Sciatic nerve (tissue), 2 donors: ENCODE measurements around the gene TBC1D22A. TPM values are rescaled to one million over a fixed set of nuclear protein-coding genes. Genes with fewer than 3 reads are reported as not detected.

Experiments
- ATAC-seq: fragments of 200-7000 bp; cut with Tn5 transposase; one replicate; pipeline ENCODE4 v1.9.1; 2020; ENCODE audit warnings: mild to moderate bottlenecking, moderate library complexity
- DNase-seq: peaks from one replicate; pipeline ENCODE4 v3.0.0-alpha.2; 2020; ENCODE audit warnings: low spot score
- intact Hi-C: fragments of 100-400 bp; cut with DNase I; formaldehyde crosslinking; loops from one replicate; pipeline ENCODE4 v1.14.2; 2022
- total RNA-seq: library from RNA; stranded (reverse); fragmentation: NEBNext Ultra II Directional; extraction: Animal tissue kit (Norgen Biotek cat#: 25700); gene quantifications from one replicate; pipeline ENCODE4 v1.2.1, GENCODE V29; 2021
- donor health status: DM: no; HTN: no; CAD: no.
- donor health status: DM: no; HTN: no; CAD: no.

The TBC1D22A gene
- total RNA-seq, 1 donor from 2014 or later = 36.3 TPM

DNA sequence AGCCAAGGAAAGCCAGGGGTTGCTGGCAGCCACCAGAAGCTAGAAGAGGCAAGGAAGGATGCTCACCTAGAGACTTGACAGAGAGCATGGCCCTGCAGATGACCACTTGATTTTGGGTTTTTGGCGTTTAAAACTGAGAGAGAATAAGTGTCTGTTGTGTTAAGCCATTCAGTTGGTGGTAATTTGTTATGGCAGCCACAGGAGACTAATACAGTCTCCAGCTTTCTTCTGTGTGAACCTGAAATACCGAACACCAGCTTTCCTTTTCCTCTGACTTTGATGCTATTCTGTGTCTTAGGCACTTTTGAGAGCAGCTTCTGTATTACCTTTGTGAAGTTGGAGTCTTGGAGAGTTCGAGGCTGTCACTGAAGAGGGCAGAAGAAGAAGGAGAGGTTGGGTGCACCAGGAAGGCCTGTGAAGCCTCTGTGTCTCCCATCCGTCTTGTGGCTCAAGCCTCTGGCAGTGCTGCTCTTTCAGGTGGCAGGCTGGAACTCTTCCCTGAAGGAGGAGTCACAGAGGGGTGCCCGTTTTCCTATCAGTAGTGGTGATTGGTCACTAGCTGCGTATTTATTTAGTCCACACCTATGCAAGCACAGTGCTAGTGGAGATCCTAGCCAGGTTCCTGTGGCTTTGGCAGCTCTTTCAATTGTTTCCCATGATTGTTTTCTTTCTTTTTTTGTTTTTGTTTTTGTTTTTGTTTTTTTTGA is 2.5 kb downstream of the TBC1D22A start:
- DNase-seq = no peak
- intact Hi-C loops = no loop called here
- no peak for ATAC-seq

- ATAC-seq (no peak), DNase-seq (no peak)
- intact Hi-C loops = no loop called here
Observed at GRCh38 chr22:46766611-46767010, 4.2 kb downstream of the TBC1D22A start.

- intact Hi-C loops = no loop called here
- no peak for ATAC-seq
- no peak for DNase-seq
Observed at GRCh38 chr22:46767249-46767985, 5.0 kb downstream of the TBC1D22A start.

DNA sequence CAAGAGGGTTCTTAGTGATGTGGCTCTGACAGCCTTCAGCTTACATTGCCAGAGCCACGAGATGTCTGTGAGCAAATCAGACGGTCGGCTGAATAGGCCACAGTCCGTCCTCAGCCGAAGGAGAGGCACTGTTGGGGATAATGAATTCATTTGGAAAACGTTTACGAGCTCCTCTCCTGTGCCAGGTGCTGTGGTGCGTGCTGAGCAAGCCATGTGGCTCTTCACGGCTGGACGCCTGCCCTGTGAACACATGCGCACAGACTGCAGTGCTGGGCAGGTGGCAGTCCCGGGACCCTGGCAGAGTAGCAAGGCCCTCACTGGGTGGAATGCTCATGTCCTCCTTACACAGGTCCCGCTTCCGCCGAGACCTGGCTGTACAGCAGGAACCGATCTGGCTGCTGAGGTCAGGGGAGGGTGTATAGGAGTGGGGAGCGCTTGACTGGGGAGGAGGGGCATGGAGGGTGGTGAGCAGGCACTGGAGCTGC is 6.8 kb downstream of the TBC1D22A start:
- no peak for ATAC-seq
- intact Hi-C loops = no loop called here
- DNase-seq = no peak

DNA sequence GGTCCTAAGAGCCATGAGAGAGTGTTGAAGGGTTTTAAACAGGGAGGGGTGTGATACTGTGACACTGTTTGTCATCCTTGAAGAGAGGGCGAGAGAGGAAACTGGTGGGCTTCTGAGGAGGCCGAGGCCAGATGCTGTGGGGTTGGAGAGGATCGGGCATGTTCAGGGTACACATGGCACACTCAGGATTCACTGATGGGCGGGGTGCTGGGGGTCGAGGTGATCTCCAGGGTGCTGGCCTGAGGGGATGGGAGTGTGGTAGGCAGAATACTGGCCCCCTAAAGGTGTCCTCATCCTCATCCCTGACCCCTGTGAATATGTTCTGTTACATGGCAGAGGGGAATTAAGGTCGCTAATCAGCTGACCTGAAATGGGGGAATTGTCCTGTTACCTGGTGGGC is 7.3 kb downstream of the TBC1D22A start:
- intact Hi-C loops = no loop called here
- no peak for ATAC-seq
- no peak for DNase-seq

DNA sequence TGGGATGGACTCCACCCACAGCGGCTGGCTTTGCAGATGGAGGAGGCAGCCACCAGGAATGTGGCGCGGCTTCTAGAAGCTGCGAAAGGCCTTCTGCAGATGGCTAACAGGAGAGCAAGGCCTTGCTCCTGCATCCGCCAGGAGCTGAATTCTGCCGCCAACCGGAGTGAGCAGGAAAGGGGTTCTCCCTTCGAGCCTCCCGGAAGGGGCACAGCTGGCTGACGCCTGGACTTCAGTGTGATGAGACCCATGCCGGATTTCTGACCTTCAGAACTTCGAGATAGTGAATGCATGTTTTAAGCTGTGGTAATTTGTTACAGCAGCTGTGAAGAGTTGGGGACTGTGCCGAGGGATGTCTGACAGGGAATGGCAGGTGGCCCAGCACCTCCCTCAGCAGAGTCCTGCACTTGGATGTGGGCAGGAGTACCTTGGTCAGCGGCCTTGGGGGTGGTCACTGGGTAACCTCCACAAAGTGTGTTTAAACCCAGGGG is 7.7 kb downstream of the TBC1D22A start:
- intact Hi-C loops = no loop called here
- no peak for DNase-seq
- no peak for ATAC-seq

DNA sequence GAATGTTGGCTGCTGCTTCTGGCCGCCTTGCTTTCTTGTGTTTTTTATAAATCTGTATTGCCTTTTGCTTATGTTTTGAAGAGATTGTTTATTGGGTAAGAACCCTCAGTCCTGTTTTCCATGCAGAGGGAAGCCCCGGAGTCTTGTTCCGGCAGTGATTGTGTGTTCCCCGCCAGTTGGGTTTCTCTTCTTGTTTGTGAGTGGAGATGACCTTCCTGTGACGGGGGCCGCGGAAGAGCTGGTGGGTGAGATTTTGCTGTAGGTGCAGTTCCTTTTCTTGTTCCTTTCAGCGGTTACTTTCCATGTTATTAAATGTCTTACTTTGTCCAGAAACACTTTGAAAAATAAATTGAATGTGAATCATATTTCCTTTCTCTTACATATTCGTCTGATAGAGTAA is 8.3 kb downstream of the TBC1D22A start:
- peak; percentile 41 for ATAC-seq
- DNase-seq = no peak
- intact Hi-C loops = no loop called here

GRCh38 chr22:46773076-46773475 is 10.6 kb downstream of the TBC1D22A start:
- intact Hi-C loops = no loop called here
- ATAC-seq (no peak), DNase-seq (no peak)

DNA sequence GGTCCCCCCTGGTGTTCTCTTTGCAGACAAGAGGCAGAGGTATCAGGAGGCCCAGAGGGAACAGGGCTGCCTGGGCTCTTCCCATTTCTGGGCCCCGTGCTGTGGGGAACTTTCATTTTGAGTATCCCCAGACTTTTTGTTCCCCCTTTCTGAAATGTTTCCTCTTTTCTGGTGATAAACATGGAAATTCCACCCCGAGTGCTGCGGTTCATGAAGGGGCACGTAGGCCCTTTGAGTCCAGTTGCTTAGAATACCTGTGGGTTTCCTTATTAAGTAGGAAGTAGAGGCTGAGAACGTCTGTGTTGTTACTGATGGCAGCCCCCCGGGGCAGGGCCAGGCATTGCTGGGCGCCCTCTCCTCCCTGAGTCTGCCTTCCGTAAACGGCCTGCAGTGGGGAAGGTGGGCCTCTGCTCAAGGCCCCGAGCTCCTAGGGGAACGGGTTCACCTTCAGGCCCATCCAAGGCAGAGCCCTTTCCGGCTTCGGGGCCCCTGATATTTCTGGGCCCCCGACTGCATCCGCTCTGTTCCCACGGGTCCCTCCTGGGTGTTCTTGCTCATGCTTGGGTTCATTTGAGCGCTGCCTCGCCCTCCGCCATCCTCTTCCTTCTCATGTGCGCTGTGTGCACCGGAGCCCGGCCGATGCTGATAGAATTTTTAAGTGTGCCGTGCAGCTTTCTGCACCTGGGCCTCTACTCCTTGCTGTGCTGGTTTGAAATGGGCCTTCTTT is 12.0 kb downstream of the TBC1D22A start:
- ATAC-seq (peak; percentile 72), DNase-seq (no peak)
- intact Hi-C loops = no loop called here

- DNase-seq (no peak), ATAC-seq (no peak)
- intact Hi-C loops = no loop called here
Observed at GRCh38 chr22:46774980-46775849, 12.8 kb downstream of the TBC1D22A start.

- DNase-seq (no peak), ATAC-seq (no peak)
- intact Hi-C loops = no loop called here
Observed at GRCh38 chr22:46775850-46776826, 13.7 kb downstream of the TBC1D22A start.

DNA sequence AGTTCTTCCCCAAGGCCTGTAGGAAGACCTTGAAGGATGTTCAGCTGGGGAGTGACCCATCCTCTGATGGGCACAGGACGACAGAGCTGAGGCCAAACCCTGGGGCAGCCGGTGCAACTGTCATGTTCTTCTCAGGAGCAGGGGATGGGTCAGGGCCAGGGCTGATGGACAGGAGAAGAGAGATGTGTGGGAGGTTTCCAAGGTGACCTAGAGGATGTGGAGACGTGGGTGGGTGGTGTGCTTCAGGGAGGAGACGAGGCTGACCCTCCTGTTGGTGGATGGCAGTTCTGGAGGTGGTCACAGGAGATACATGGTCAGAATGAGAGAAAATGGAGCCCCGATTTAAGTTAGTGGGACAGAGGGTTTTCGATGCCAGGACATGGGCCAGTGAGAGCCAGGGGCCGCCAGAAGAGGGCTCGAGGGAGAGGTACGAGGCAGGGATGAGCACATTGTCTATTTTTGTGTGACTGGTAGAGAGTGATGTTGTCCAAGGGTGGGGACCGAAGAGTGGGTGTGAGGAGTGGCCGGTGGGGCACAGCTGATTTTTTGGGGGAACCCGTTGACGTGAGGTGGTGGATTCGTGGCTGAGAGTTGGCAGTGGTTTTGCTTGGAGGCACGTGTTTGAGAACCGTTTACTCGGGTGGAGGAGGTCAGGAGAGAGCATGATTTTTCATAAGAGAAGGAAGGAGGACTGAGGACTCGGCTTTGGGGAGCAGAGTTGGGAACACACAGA is 14.6 kb downstream of the TBC1D22A start:
- ATAC-seq (no peak), DNase-seq (no peak)
- intact Hi-C loops = no loop called here

DNA sequence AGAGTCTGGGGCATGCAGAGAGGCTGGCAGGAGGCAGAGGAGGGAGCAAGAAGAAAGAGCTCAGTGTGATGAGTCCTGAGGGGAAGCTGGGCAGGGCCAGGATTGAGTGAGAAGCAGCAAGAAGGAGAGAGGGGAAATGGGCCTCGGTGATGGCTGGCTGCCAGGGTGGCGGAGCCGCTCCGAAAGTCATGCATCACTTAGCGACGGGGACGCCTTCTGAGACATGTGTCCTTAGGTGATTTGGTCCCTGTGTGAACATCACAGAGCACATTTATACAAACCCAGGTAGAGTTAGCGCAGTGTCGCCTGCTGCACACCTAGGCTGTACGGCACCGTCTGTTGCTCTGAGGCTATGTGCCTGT is 15.1 kb downstream of the TBC1D22A start:
- DNase-seq (no peak), ATAC-seq (peak; percentile 23)
- intact Hi-C loops = no loop called here

GRCh38 chr22:46779023-46779422 is 16.6 kb downstream of the TBC1D22A start:
- intact Hi-C loops = no loop called here
- ATAC-seq (no peak), DNase-seq (no peak)

- intact Hi-C loops = no loop called here
- DNase-seq = no peak
- no peak for ATAC-seq
Observed at GRCh38 chr22:46779651-46780050, 17.2 kb downstream of the TBC1D22A start.

GRCh38 chr22:46780453-46780852 is 18.0 kb downstream of the TBC1D22A start:
- intact Hi-C loops = no loop called here
- no peak for ATAC-seq
- no peak for DNase-seq

DNA sequence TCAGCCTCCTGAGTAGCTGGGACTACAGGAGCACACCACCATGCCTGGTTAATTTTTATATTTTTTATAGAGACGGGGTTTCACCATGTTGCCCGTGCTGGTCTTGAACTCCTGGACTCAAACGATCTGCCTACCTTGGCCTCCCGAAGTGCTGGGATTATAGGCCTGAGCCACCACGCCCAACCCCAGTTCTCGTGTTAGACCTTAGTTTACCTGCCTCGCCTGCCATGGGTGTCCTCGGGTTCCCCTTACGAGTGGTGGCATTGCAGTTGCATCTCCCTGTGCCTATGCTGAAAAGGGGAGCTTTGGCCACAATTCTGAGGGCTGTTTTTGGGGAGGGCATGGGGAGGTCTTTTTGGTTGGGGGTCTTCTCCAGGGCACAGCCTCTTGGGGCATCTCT is 18.8 kb downstream of the TBC1D22A start:
- DNase-seq (no peak), ATAC-seq (no peak)
- intact Hi-C loops = no loop called here
